ENCODE measurements around the gene ATP10D.

The ATP10D gene

GRCh38 chr4:47641755-47642154 lies 156.7 kb downstream of the ATP10D start:
- Histone ChIP-seq H3K4me3 (ENCODE audit: low read depth, low read length, poor library complexity, severe bottlenecking) (no peak overlapping the region), H3K9ac (ENCODE audit: low read length) (no peak overlapping the region)

GRCh38 chr4:47642191-47642830 lies 157.2 kb downstream of the ATP10D start:
- no peak overlapping the region for H3K4me3 ChIP-seq (ENCODE audit: low read depth, low read length, poor library complexity, severe bottlenecking)
- H3K4me1 ChIP-seq (ENCODE audit: insufficient read depth, low read length, severe bottlenecking), result no peaks in the 10 kb centered on the region
- no peaks in the 10 kb centered on the region for H3K79me2 ChIP-seq (ENCODE audit: insufficient read depth, low read length)
- H3K27ac ChIP-seq (ENCODE audit: low read depth, low read length, poor library complexity, severe bottlenecking), result no peak overlapping the region
- H3K9me3 ChIP-seq (ENCODE audit: low read length), result no peaks in the 10 kb centered on the region
- TF ChIP-seq, protein P1, sequence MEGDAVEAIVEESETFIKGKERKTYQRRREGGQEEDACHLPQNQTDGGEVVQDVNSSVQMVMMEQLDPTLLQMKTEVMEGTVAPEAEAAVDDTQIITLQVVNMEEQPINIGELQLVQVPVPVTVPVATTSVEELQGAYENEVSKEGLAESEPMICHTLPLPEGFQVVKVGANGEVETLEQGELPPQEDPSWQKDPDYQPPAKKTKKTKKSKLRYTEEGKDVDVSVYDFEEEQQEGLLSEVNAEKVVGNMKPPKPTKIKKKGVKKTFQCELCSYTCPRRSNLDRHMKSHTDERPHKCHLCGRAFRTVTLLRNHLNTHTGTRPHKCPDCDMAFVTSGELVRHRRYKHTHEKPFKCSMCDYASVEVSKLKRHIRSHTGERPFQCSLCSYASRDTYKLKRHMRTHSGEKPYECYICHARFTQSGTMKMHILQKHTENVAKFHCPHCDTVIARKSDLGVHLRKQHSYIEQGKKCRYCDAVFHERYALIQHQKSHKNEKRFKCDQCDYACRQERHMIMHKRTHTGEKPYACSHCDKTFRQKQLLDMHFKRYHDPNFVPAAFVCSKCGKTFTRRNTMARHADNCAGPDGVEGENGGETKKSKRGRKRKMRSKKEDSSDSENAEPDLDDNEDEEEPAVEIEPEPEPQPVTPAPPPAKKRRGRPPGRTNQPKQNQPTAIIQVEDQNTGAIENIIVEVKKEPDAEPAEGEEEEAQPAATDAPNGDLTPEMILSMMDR (IDR thresholded peaks at IDR 0.05; ENCODE audit: low read length), result no peak
- TF ChIP-seq EZH2 (IDR thresholded peaks at IDR 0.05; ENCODE audit: borderline replicate concordance, low read length), result no peak
- H2AFZ ChIP-seq (ENCODE audit: low read length), result no peak overlapping the region
- no peaks in the 10 kb centered on the region for H3F3A ChIP-seq (ENCODE audit: insufficient read depth, low read length)
- no peaks in the 10 kb centered on the region for H3K36me3 ChIP-seq (ENCODE audit: insufficient read depth, low read length)
- no peaks in the 10 kb centered on the region for H4K20me1 ChIP-seq (ENCODE audit: insufficient read depth, low read length)
- no peak overlapping the region for H3K9ac ChIP-seq (ENCODE audit: low read length)
- no peak overlapping the region for H3K4me2 ChIP-seq (ENCODE audit: low read length)
- H3K27me3 ChIP-seq (ENCODE audit: insufficient read depth, low read length), result no peaks in the 10 kb centered on the region
- H3K9me2 ChIP-seq (ENCODE audit: low read depth, low read length), result no peaks in the 10 kb centered on the region

More at GRCh38 chr4:47641755-47642154, 156.7 kb downstream of the ATP10D start:
- no peaks in the 10 kb centered on the region for H3K27me3 ChIP-seq (ENCODE audit: insufficient read depth, low read length)
- H3K36me3 ChIP-seq (ENCODE audit: insufficient read depth, low read length), result no peaks in the 10 kb centered on the region
- no peak overlapping the region for H2AFZ ChIP-seq (ENCODE audit: low read length)
- no peaks in the 10 kb centered on the region for H3K79me2 ChIP-seq (ENCODE audit: insufficient read depth, low read length)
- H3K9me3 ChIP-seq (ENCODE audit: low read length), result no peaks in the 10 kb centered on the region
- no peaks in the 10 kb centered on the region for H3K9me2 ChIP-seq (ENCODE audit: low read depth, low read length)
- no peaks in the 10 kb centered on the region for H4K20me1 ChIP-seq (ENCODE audit: insufficient read depth, low read length)
- H3K27ac ChIP-seq (ENCODE audit: low read depth, low read length, poor library complexity, severe bottlenecking), result no peak overlapping the region
- no peaks in the 10 kb centered on the region for H3F3A ChIP-seq (ENCODE audit: insufficient read depth, low read length)
- H3K4me2 ChIP-seq (ENCODE audit: low read length), result no peak overlapping the region
- no peaks in the 10 kb centered on the region for H3K4me1 ChIP-seq (ENCODE audit: insufficient read depth, low read length, severe bottlenecking)
- TF ChIP-seq EZH2 (IDR thresholded peaks at IDR 0.05; ENCODE audit: borderline replicate concordance, low read length), result no peak
- TF ChIP-seq, protein P1 (IDR thresholded peaks at IDR 0.05; ENCODE audit: low read length), result no peak

Data from OCI-LY1 (cell line).